Stimulated activated CD4-positive, alpha-beta T cell treated with anti-CD3 and anti-CD28 coated beads, Interleukin-4, amount 100 ng/mL, for 4 hours (primary cell): ENCODE measurements around the gene PDXK.

Experiments
- DNase-seq, 2 experiments: peaks; one replicate each; pipeline ENCODE4 v3.0.0-alpha.2; 2020

PDXK gene

DNA sequence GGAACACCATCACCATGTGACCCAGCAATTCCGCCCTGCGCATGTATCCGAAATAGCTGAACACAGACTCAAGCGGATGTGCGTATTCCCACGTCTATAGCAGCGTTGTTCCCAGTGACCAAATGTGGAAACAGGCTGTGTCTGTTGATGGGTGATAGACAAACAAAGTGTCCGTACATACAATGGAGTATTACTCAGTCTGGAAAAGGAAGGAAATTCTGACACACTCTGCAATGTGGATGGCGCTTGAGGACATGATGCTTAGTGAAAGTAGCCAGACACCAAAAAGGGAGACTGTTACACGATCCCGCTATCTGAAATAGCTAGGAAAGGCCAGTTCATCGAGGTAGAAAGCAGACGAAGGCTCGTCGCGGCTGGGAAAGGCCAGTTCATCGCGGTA is 25.8 kb downstream of the PDXK start:
- no peak for DNase-seq

DNA sequence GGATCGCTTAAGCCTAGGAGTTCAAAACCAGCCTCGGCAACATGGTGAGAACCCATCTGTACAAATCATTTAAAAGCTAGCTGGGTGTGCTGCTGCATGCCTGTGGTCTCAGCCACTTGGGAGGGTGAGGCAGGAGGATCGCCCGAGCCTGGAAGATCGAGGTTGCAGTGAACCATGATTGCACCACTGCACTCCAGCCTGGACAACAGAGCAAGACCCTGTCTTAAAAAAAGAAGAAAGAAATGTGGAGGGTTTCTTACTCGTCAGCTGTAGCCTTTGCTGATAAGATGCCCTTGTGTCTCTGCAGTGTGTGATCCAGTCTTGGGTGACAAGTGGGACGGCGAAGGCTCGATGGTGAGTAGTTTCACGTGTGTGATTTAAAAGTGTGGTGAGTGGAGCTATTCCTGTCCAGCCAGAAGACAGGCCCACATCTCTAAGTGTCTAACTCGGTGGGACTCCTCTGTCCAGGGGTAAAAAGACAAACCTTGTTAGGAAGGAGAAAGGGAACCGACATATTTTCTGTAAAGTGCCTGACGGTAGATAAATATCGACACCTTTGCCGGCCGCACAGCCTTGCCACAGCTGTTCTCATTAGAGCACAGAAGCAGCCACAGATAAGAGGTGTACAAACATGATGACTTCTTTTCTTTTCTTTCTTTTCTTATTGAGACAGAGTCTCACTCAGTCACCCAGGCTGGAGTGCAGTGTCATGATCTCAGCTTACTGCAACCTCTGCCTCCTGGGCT is 27.0 kb downstream of the PDXK start:
- DNase-seq: no peak

DNA sequence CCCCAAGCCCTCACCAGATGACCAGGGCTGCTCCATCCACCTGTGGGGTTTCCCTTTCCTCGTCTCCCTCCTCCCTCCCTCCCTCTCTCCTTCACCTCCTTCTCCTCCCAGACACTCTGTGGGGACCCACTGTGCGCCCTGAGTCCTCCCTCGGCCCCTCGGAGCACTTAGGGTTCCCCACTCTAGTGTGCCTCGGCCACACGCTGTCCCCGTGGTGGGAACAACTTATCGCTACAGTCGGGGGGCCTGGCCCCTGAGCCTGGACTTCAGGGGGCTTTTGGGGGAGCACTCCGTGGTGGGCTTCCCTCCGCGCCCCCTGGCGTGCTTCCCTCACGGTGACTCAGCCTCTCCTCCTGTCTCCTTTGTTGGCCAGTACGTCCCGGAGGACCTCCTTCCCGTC is 29.7 kb downstream of the PDXK start:
- no peak for DNase-seq

DNA sequence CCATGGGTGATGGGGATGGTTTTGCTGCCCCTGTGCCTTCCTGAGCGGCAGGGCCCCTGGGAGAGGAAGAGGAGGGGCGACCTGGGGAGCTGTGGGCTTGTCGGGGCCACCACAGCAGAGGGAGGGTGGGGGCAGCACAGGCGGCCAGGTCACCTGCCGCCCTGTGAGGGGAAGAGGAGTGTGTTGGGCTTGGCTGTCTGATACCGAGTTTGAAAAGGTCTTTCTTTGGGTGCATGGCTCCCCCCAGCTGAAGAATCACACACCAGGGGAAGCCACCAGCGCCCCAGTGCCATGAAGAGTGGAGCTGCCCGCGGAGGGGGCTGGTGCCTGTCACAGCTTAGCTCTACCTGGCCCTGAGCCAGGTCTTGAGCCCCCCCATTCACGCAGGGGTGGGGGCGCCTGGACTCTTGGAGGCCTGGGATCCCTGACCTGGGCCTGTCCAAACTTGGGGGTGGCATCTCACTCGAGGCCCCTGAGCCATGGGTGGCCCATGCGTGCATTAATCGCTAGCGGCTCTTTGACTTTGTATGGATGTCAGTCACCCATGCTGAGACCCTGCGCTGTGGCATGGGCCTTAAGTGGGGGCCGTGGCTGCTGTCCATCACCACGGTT is 30.8 kb downstream of the PDXK start:
- no peak for DNase-seq

DNA sequence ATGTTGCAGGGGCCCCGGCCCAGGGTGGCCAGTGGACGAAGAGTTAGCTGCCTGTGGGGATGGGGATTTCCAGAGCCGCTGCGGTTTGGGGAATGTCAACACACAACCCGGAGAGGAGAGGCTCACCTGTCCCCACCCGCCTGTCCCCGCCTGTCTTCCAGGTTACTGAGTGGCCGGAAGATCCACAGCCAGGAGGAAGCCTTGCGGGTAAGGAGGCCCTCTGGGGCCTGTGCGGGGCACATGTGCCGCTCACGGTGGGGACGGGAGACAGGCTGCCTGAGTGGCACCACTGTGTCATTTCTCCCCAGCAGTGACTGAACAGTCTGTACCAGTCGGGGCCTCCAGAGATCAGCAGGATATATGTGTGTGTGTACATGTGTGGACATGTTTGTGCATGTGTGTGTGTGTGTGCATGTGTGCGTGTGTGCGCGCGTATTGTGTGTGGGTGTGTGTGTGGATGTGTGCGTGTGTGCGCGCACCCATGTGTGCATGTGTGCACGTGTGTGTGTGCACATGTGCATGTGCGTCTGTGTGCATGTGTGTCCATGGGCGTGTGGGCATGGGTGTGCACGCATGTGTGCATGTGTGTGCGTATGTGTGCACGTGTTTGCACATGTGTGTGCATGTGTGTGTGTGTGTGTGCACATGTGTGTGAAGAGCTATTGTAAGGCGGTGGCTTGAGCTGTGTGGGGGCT is 31.6 kb downstream of the PDXK start:
- no peak for DNase-seq

DNA sequence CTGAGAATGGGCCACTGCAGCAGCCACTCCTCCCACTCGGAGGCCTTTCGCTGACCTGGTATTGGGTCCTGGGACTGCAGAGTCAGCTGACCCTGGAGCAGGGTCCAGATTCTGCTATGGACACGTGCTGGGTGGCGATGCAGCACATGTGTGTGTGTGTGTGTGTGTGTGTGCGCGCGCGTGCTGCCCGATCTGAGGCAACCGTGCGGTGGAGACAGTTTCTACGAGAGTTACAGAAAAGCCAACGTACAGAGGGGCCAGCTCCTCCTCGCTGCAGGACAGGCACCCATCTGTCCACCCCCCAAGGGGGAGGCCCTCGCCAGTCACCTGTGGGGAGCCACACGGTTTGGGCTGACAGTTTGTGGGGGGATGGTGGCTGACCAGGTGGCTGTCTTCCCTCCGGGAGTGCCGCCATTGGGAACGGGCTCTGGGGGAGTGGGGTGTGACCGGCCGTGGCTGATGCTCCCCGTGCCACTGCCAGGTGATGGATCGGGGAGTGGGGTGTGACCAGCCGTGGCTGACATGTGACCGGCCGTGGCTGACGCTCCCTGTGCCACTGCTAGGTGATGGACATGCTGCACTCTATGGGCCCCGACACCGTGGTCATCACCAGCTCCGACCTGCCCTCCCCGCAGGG is 33.1 kb downstream of the PDXK start:
- no peak for DNase-seq

DNA sequence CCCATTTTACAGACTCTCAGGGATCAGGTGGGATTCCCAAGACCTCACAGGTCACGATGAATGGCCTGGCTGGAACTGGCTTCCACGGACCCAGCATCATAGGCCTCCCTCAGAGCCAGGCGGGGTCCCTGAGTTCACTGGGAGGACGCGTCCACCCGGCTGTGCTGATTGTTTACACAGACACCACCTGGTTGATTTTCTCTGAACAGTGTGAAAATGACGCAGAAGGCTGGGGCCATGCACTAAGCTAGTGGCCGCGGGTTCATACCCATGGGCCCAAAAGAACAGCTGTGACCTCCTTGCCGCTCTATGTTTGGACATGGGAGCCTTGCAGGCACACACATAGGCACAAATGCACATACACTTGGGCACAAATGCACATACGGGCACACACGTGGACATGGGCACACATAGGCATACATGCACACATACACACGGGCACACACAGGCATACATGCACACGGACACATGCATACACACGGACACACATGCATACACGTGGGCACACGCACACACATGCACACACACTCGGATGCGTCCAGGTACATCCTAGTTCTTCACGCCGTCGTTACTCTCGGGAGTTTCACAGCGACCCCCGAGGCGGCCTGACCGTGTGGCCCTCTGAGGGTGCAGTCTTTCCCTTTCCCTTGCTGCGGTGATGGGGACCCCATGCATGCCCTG is 34.0 kb downstream of the PDXK start:
- no peak for DNase-seq

DNA sequence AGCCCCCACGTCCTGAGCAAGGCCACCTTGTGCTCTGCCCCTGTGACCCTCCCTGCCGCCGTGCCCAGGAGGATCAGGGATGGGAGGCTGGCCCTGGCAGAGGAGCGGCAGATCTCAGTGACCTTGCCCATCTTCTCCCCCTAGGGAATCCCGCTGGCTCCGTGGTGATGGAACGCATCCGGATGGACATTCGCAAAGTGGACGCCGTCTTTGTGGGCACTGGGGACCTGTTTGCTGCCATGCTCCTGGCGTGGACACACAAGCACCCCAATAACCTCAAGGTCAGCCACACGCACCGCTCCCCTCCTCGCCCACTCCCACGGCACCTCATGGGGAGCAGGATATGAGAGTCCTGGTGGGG is 34.5 kb downstream of the PDXK start:
- DNase-seq: no peak

DNA sequence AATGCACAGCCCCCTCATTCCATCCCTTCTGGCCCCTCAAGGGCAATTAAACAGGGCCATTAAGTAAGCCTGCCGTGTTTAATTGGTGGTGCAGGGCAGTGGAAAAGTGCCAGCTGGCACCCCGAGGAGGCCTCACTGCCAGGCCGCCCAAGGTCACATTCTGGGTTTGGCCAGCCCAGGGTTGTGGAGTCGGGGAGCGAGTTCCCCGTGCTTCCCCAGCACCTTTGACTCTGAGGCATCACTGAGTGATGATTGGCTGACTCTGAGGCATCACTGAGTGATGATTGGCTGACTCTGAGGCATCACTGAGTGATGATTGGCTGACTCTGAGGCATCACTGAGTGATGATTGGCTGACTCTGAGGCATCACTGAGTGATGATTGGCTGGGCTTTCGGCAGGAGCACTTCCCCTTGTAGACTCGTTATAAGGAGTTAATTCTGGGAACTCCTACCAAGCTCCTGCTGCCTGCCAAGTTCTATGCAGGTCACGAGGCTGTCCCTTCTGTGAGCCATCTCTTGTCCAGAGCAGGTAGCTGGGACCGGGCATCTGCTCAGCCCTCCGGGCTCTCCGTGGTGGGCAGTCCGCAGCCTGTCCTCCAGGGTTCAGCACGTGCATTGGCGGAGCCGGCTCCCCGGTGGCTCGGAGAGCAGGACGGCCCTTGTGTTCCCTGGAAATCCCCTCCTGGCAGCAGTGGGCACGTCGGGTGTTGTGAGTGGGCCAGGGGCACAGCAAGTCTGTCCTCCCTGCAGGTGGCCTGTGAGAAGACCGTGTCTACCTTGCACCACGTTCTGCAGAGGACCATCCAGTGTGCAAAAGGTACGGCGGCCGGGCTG is 36.2 kb downstream of the PDXK start:
- DNase-seq: no peak

DNA sequence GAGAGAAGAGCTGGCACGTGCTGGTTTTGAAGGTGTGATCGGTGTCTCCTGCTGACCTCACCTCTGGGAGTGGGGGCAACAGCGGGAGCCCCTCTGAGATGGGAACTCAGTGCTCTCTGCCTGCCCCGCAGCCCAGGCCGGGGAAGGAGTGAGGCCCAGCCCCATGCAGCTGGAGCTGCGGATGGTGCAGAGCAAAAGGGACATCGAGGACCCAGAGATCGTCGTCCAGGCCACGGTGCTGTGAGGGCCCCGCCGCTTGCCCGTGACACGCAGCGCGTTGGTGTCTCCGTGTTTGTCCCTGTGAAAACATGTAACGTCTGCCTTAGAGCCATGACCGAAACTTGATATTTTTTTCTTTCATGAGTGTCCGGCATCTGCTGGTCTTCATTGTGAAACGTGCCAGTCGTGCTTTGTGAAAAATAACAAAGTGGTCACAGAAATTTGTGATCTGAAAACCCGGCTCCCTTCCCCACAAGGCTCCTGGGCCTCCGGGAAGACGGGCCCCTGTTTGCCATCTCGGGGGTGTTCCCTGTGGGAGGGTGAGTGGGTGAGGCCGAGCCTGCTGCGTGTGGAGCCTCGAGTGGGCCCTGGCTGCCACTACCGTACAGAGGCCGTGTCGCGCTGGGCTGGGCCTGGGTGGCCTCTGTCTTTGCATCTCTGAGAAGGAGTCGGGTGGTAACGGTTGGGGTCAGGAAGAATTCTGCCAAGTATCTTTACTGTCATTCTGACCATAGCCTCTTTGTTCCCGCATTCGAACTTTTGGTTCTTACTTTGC is 37.1 kb downstream of the PDXK start:
- DNase-seq: no peak

DNA sequence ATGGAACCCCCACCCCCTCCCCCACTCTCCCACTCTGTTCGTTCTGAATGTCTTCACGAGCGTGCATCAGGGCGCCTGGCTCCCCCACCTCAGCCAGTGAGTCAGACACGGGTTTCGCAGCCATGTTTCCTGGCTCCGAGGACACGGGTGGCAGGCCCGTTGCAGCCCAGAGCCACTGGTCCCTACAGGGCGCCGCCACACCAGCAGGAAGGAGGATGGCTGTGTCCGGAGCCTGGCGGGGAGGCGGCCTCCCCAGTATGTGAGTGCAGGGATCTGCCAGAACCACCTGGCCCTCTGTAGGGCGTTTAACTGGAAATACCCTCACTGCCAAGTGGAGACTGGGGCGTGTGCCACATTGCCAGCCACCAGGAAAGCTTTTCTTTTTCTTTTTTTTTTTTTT is 38.7 kb downstream of the PDXK start:
- DNase-seq: no peak

DNA sequence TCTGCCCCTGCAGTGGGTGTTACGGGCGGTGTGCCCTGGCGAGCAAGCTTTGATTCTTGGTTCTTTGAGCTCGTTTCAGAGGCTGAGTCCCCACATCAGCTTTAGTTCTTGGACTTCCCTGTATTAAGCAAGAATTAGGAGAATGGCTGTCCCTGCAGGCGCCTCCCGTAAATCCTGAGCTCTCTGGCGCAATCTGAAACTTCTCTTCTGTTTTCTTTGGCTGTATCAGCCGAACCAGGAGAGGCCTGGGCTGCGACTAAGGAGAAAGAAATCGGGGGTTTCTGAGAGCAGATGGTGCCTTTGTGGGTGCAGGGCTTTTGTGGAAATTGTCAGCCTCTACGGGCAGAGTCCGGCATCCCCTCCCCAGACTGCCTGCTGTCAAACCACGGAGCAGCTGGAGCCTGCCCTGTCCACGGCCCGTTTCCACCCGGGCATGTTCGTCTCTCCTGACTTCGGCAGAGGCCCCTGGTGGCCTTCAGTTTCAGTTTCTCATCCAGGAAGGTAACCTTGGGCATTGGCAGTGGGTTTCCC is 39.2 kb downstream of the PDXK start:
- DNase-seq: no peak

DNA sequence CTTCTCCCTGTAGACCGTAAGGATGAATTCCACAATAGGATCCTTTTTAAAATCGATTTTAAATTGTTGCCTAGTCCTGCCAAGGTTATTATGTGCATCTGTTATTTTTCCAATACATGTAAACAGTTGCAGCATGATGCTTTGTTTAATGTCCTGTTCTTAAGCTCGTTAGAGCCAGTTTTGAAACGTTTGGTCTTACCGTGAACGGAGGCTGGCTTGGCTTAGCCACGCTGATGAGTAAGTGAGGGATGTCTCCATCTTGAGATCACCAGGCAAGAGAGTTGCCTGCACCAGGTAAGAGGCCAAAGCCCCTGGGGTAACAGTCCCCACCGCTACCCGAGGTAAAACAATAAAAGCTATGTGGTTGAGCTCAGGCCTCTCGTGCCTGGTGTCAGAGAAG is 39.9 kb downstream of the PDXK start:
- no peak for DNase-seq

DNA sequence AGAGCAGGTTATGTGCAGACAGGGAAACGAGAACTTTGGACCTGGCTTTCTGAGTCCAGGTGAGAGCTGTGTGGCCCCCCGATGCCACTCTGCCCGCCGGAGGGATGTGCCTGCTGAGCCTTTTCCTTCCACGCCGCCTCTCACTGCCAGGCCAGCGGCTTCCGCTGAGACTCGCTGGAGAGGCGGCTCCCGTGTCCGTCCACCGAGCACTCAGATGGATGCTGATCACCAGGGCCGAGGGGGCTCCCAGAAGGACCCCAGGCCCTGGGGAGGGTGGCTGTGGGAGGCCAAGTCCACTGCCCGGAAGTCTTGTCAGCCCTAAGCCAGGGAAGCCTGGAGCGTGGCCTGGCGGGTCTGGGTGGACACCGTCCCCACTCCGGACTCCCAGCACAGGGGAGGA is 40.7 kb downstream of the PDXK start:
- DNase-seq: no peak

DNA sequence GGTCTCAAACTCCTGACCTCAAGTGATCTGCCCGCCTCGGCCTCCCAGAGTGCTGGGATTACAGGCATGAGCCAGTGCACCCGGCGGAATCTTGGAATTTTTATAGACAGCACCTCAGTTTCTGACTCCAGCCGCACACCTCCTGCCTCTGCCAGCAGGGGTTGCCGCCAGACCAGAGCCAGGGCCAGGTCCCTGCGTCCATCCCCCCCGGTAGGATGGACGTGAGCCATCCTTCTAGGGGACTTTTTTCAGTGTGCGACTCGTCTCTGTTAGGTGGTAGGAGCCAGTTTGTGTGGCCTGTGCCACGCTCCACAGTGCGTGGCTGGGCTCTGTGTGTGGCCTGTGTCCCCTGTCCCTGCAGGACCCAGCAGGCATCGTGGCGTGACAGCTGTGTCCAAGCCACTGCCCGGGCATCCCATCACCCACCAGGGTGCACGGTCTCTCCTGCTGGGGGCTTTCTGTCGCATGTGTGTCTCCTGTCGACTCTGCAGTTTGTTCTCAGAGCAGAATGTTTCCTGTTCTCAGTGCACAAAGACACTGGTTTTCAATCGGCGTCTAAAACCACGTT is 41.5 kb downstream of the PDXK start:
- DNase-seq: no peak

DNA sequence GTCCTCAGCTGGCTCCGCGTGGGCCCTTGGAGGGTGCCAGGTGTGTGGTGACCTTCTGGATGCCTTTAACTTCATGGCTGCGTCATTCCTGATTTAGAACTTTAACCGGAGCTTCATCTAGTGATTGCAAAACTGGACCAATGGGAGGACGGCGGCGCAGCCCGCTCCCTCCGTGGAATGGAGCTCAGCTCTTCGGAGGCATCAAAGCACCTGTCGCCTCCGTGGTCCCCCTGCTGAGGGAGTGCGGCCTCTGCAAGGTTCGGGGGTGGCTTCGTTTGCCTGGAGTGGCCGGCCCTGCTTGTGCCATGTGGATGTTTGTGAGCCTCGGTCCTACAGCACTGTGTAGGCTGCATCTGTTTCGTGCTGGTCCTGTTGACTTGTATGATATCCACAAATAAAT is 43.0 kb downstream of the PDXK start:
- DNase-seq: no peak

DNA sequence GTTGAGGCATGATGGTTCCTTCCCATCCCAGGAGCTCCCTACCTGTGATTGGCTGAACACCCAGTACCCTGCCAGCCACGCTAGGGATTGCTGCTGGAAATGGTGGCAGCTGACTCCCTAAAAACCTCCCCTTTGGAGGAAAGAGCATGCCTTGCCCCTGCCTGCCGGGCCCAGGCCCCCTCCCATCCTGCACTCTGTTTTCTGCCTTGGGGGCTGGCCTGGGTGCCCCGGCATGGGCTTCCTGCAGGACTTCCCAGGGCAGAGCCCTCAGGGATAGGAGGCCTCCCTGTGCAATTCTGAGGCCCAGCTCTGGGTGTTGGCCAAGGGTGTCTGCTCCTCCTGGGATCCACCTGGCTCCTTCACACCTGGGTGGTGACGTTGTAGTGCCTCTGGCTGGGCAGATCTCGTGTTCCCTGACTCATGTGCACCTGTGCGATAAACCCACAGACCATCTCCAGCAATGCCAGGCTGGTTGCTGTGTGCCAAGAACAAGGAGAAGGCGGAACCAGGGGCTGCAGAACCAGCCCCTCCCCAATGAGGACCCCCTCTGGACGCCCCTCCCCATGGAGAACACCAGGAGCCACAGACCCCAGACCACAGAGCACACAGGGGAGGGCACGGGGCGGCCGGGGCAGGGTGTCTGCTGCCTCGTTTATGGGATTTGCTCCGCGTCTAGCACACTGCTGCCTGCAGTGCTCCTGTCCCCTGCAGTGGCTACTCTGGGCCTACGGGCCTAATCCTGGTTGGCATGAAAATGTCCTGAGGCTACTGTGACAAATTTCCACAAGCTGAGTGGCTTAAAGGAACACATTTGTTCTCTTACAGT is 43.6 kb downstream of the PDXK start:
- DNase-seq: no peak

DNA sequence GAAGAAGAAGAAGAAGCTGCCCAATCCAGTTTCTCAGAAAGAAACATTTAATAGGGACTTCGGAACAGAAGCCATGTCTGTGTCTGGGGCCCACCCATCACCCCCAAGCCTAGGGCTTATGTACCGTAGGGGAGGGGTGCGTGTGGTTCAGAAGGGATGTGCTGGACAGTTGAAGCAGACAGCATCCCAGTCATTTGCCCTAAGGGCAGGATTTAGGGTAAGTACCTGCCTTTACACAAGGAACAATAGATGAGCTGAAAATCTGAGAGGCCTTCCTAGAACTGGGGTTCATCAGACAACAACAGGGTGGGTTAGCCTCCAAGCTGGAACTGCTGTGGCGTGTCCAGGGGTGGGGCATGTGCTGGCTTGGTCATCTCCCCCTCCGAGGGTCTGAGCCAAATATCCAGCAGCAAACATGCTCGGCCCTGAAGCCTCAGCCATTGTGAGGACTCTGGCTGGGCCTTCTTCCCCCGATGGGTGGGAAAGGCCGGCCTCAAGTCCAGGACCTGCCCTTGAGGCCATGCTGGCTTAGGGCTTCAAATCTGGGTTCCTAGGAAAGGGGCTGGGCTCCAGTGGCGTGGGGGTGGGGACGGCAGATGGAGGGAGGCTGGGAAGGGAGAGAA is 45.1 kb downstream of the PDXK start:
- no peak for DNase-seq
